Measurements from ENCODE around the gene IPPK.

GRCh38 chr9:92614123-92614510, 55.8 kb downstream of the IPPK start:
- no peak for TF ChIP-seq CTCF (IDR thresholded peaks at IDR 0.05)
- TF ChIP-seq POLR2A (IDR thresholded peaks at IDR 0.05): no peak

Data from tibial nerve (tissue), 3 donors.